GM12878 (cell line): ENCODE measurements around the gene NLGN1.

Experiments
- CHD2 ChIP-seq: IDR thresholded peaks from 2 replicates; pipeline ENCODE4 v1.6.1; 2011; ENCODE audit warnings: low read depth, low read length, improper control_type of control experiment, borderline replicate concordance
- JUND ChIP-seq: IDR thresholded peaks from 2 replicates; pipeline ENCODE4 v1.6.1; 2012; ENCODE audit warnings: low read depth, mild to moderate bottlenecking, low read length, improper control_type of control experiment, moderate library complexity
- KAT2A ChIP-seq: conservative IDR thresholded peaks from 2 replicates; pipeline ENCODE4 v1.6.1; 2011; ENCODE audit warnings: low read depth, low read length; ENCODE audit not compliant: control insufficient read depth
- NFIC ChIP-seq: IDR thresholded peaks from 2 replicates; pipeline ENCODE4 v1.6.1; 2012; ENCODE audit warnings: low read depth, mild to moderate bottlenecking, inconsistent platforms, low read length, moderate library complexity
- NR2C2 ChIP-seq: IDR thresholded peaks from 2 replicates; pipeline ENCODE4 v1.6.1; 2011; ENCODE audit warnings: borderline replicate concordance, low read depth; ENCODE audit not compliant: control insufficient read depth, insufficient read length
- NRF1 ChIP-seq: conservative IDR thresholded peaks from 2 replicates; pipeline ENCODE4 v1.6.1; 2011; ENCODE audit warnings: mild to moderate bottlenecking, low read depth, low read length, improper control_type of control experiment
- POLR2A ChIP-seq: IDR thresholded peaks from 2 replicates; pipeline ENCODE4 v1.6.1; 2011; ENCODE audit warnings: low read depth, mild to moderate bottlenecking, low read length
- POLR2AphosphoS5 ChIP-seq: IDR thresholded peaks from 2 replicates; pipeline ENCODE4 v1.6.1; 2011; ENCODE audit warnings: mild to moderate bottlenecking, low read length, inconsistent platforms
- TAF1 ChIP-seq: IDR thresholded peaks from 2 replicates; pipeline ENCODE4 v1.6.1; 2011; ENCODE audit warnings: mild to moderate bottlenecking, low read depth, low read length, borderline replicate concordance
- TCF12 ChIP-seq: IDR thresholded peaks from 2 replicates; pipeline ENCODE4 v1.6.1; 2011; ENCODE audit warnings: low read depth, mild to moderate bottlenecking, low read length
- YY1 ChIP-seq: IDR thresholded peaks from 2 replicates; pipeline ENCODE4 v1.6.1; 2011; ENCODE audit warnings: low read depth, mild to moderate bottlenecking, low read length
- ZSCAN29 ChIP-seq: fragments of 450-650 bp; IDR thresholded peaks from 2 replicates; pipeline ENCODE4 v1.6.1; 2017; ENCODE audit warnings: mild to moderate bottlenecking, moderate library complexity
- TF ChIP-seq, protein P1 (sequence below), 3 experiments: IDR thresholded peaks in 2 of 3; conservative IDR thresholded peaks in 1 of 3; 2 replicates each; pipeline ENCODE4 v1.5.1; 2011; ENCODE audit warnings: low read depth in 3 of 3, low read length in 3 of 3, mild to moderate bottlenecking in 3 of 3, control low read depth in 2 of 3, moderate library complexity in 2 of 3, inconsistent platforms in 1 of 3, mixed read lengths in 1 of 3; ENCODE audit not compliant: control insufficient read depth in 2 of 3, insufficient read depth in 1 of 3; ENCODE audit errors: extremely low read depth in 1 of 3

DNA sequence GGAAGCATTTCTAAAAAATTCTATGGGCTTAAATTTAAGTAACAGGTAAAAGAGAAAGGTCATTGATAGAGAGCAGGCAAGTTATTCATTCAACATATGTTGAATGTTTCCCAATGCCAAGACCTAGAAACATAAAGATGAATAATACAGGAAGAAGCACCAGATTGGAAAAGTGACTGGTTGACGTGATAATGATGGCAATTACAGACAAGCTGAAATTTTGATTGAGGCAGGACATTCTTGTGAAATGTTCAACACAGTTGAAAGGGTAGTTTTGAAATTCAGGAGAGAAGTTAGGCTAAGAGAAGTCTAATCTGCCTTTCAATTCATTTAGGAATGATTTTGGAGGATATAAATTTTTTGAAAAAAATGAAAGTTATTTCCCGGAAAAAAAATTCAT lies 925.2 kb downstream of the NLGN1 start:
- TF ChIP-seq, protein P1, sequence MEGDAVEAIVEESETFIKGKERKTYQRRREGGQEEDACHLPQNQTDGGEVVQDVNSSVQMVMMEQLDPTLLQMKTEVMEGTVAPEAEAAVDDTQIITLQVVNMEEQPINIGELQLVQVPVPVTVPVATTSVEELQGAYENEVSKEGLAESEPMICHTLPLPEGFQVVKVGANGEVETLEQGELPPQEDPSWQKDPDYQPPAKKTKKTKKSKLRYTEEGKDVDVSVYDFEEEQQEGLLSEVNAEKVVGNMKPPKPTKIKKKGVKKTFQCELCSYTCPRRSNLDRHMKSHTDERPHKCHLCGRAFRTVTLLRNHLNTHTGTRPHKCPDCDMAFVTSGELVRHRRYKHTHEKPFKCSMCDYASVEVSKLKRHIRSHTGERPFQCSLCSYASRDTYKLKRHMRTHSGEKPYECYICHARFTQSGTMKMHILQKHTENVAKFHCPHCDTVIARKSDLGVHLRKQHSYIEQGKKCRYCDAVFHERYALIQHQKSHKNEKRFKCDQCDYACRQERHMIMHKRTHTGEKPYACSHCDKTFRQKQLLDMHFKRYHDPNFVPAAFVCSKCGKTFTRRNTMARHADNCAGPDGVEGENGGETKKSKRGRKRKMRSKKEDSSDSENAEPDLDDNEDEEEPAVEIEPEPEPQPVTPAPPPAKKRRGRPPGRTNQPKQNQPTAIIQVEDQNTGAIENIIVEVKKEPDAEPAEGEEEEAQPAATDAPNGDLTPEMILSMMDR (IDR thresholded peaks at IDR 0.05 in 2 of 3, conservative IDR thresholded peaks at IDR 0.05 in 1 of 3; ENCODE audit: control insufficient read depth in 2 of 3, extremely low read depth in 1 of 3, insufficient read depth in 1 of 3, low read depth in 3 of 3, low read length in 3 of 3): no peak
- TF ChIP-seq YY1 (no peak), NR2C2 (no peak), TCF12 (no peak), POLR2AphosphoS5 (no peak), NRF1 (no peak), POLR2A (no peak), JUND (no peak), KAT2A (no peak), ZSCAN29 (no peak), NFIC (no peak), CHD2 (no peak), TAF1 (no peak)
